HepG2 (cell line): ENCODE data around the gene MBLAC2. TPM values are rescaled to one million over a fixed set of nuclear protein-coding genes. Genes with fewer than 3 reads are reported as not detected.
A peak's percentile ranks its signal among the peaks of the same experiment; 100 is the strongest.

ENCODE experiments used
- ARID3A ChIP-seq: IDR thresholded peaks from 2 replicates; pipeline ENCODE4 v1.6.1; 2012; ENCODE audit warnings: low read depth, low read length, improper control_type of control experiment
- ARID5B ChIP-seq: IDR thresholded peaks from 2 replicates; pipeline ENCODE4 v1.4.0; 2020; ENCODE audit warnings: mild to moderate bottlenecking, missing genetic modification reagents
- DNMT1 ChIP-seq: sonication (generic); formaldehyde crosslinking; IDR thresholded peaks from 2 replicates; pipeline ENCODE4 v1.5.1; 2020; ENCODE audit warnings: mild to moderate bottlenecking, missing genetic modification reagents
- FLYWCH1 ChIP-seq: sonication (generic); formaldehyde crosslinking; IDR thresholded peaks from 2 replicates; pipeline ENCODE4 v1.8.1; 2023; ENCODE audit warnings: mild to moderate bottlenecking, missing genetic modification reagents
- HOXA9 ChIP-seq: sonication (generic); formaldehyde crosslinking; IDR thresholded peaks from 2 replicates; pipeline ENCODE4 v1.8.1; 2022; ENCODE audit warnings: missing genetic modification reagents, mild to moderate bottlenecking, moderate library complexity, borderline replicate concordance
- MED1 ChIP-seq: sonication (generic); formaldehyde crosslinking; IDR thresholded peaks from 2 replicates; pipeline ENCODE4 v1.4.0; 2020; ENCODE audit warnings: missing genetic modification reagents
- MED8 ChIP-seq: sonication (generic); formaldehyde crosslinking; IDR thresholded peaks from 2 replicates; pipeline ENCODE4 v1.8.1; 2023; ENCODE audit warnings: mild to moderate bottlenecking, missing genetic modification reagents; ENCODE audit not compliant: insufficient replicate concordance
- MXD3 ChIP-seq: IDR thresholded peaks from 2 replicates; pipeline ENCODE4 v1.6.1; 2016; ENCODE audit warnings: mild to moderate bottlenecking, missing biosample characterization, missing genetic modification reagents
- NPAS2 ChIP-seq: sonication (generic); formaldehyde crosslinking; IDR thresholded peaks from 2 replicates; pipeline ENCODE4 v1.8.0; 2022; ENCODE audit warnings: mild to moderate bottlenecking, missing genetic modification reagents, borderline replicate concordance
- PHF5A ChIP-seq: IDR thresholded peaks from one replicate; pipeline ENCODE4 v1.6.1; 2018; ENCODE audit warnings: low read depth, missing genetic modification reagents; ENCODE audit not compliant: unreplicated experiment
- RXRB ChIP-seq: IDR thresholded peaks from 2 replicates; pipeline ENCODE4 v1.6.1; 2016; ENCODE audit warnings: borderline replicate concordance, missing genetic modification reagents, missing compliant biosample characterization
- SIN3A ChIP-seq: IDR thresholded peaks from 2 replicates; pipeline ENCODE4 v1.6.1; 2011; ENCODE audit warnings: low read depth, mild to moderate bottlenecking, control low read depth, low read length, borderline replicate concordance
- SRY ChIP-seq: sonication (generic); formaldehyde crosslinking; IDR thresholded peaks from 2 replicates; pipeline ENCODE4 v1.8.0; 2022; ENCODE audit warnings: mild to moderate bottlenecking, missing genetic modification reagents
- STAG1 ChIP-seq: sonication (generic); formaldehyde crosslinking; IDR thresholded peaks from 2 replicates; pipeline ENCODE4 v1.4.0; 2020; ENCODE audit warnings: missing genetic modification reagents
- YY1 ChIP-seq: IDR thresholded peaks from 2 replicates; pipeline ENCODE4 v1.6.1; 2011; ENCODE audit warnings: low read length, low read depth, moderate library complexity, mild to moderate bottlenecking; ENCODE audit not compliant: insufficient read depth, insufficient replicate concordance
- ZNF121 ChIP-seq: sonication (generic); formaldehyde crosslinking; IDR thresholded peaks from 2 replicates; pipeline ENCODE4 v1.5.0; 2020; ENCODE audit warnings: mild to moderate bottlenecking, missing genetic modification reagents
- ZNF232 ChIP-seq: sonication (generic); formaldehyde crosslinking; IDR thresholded peaks from 2 replicates; pipeline ENCODE4 v1.4.0; 2020; ENCODE audit warnings: missing genetic modification reagents, borderline replicate concordance
- ZNF331 ChIP-seq: sonication (generic); formaldehyde crosslinking; IDR thresholded peaks from 2 replicates; pipeline ENCODE4 v1.4.0; 2020; ENCODE audit warnings: missing genetic modification reagents
- ZNF333 ChIP-seq: sonication (generic); formaldehyde crosslinking; IDR thresholded peaks from 2 replicates; pipeline ENCODE4 v1.4.0; 2020; ENCODE audit warnings: mild to moderate bottlenecking, missing genetic modification reagents, borderline replicate concordance
- ZNF33A ChIP-seq: sonication (generic); formaldehyde crosslinking; IDR thresholded peaks from 2 replicates; pipeline ENCODE4 v1.5.1; 2020; ENCODE audit warnings: missing genetic modification reagents, mild to moderate bottlenecking, moderate library complexity, borderline replicate concordance
- ZNF34 ChIP-seq: sonication (generic); formaldehyde crosslinking; IDR thresholded peaks from 2 replicates; pipeline ENCODE4 v1.4.0; 2020; ENCODE audit warnings: mild to moderate bottlenecking, missing genetic modification reagents, borderline replicate concordance
- ZNF484 ChIP-seq: sonication (generic); formaldehyde crosslinking; IDR thresholded peaks from 2 replicates; pipeline ENCODE4 v1.5.1; 2020; ENCODE audit warnings: mild to moderate bottlenecking, low read depth, missing genetic modification reagents, borderline replicate concordance
- ZNF572 ChIP-seq: sonication (generic); formaldehyde crosslinking; IDR thresholded peaks from 2 replicates; pipeline ENCODE4 v1.5.1; 2020; ENCODE audit warnings: mild to moderate bottlenecking, missing genetic modification reagents
- ZNF772 ChIP-seq: sonication (generic); formaldehyde crosslinking; IDR thresholded peaks from 2 replicates; pipeline ENCODE4 v1.5.0; 2020; ENCODE audit warnings: mild to moderate bottlenecking, missing genetic modification reagents
- polyA plus RNA-seq, 8 experiments: library from polyadenylated mRNA; depleted of rRNA in 3 of 8; stranded (reverse) in 7 of 8; unstranded in 1 of 8; fragments of >200 nt; fragmentation: Illumina TruSeq in 4 of 8; extraction: Trizol in 4 of 8; gene quantifications; 2 replicates each; pipeline versions ENCODE4 v1.2.1 to v1.2.3, GENCODE V29; 2011 to 2016; ENCODE audit warnings: low read depth in 4 of 8, missing spikeins in 1 of 8, mixed read lengths in 1 of 8; ENCODE audit not compliant: insufficient read depth in 1 of 8
- total RNA-seq, 5 experiments: library from RNA; depleted of rRNA; stranded (reverse); fragments of >200 nt; fragmentation: Illumina TruSeq; extraction: Trizol; gene quantifications; 2 replicates each; pipeline ENCODE4 v1.2.3, GENCODE V29; 2016; ENCODE audit warnings: low read depth in 1 of 5

MBLAC2 gene
- total and polyA plus RNA-seq, 2 of the 13 experiments (the other 11 are each of a cell fraction or from before 2014, with no cell fraction given) = 2.9 to 4.1 TPM

- TF ChIP-seq ARID5B = no peak
- no peak; the same call in 1 of the 2 replicates for TF ChIP-seq HOXA9 (CRISPR knock-in tag)
- peak; percentile 36 for TF ChIP-seq MED1 (CRISPR knock-in tag)
- no peak for TF ChIP-seq ZNF331 (CRISPR knock-in tag)
- TF ChIP-seq STAG1 (CRISPR knock-in tag) = no peak
- 0 out of 2 replicates have a peak, but pooled peaks have one; percentile 51 for TF ChIP-seq FLYWCH1 (CRISPR knock-in tag)
- TF ChIP-seq ZNF33A (CRISPR knock-in tag) = no peak
- no peak for TF ChIP-seq ZNF34 (CRISPR knock-in tag)
- TF ChIP-seq ZNF121 (CRISPR knock-in tag) = no peak
- 0 out of 2 replicates have a peak, but pooled peaks have one; percentile 13 for TF ChIP-seq SIN3A
- no peak for TF ChIP-seq MED8 (CRISPR knock-in tag)
- TF ChIP-seq MXD3 = 0 out of 2 replicates have a peak, but pooled peaks have one; percentile 46
- peak; percentile 69 for TF ChIP-seq ZNF232 (CRISPR knock-in tag)
- peak; percentile 46; the same call in 1 of the 2 replicates for TF ChIP-seq SRY
- no peak for TF ChIP-seq RXRB (CRISPR knock-in tag)
- TF ChIP-seq ZNF572 (CRISPR knock-in tag) = peak; percentile 78; the same call in 1 of the 2 replicates
- TF ChIP-seq YY1 = no peak
- no peak for TF ChIP-seq PHF5A
- no peak for TF ChIP-seq NPAS2 (CRISPR knock-in tag)
- 0 out of 2 replicates have a peak, but pooled peaks have one; percentile 16 for TF ChIP-seq ZNF484 (CRISPR knock-in tag)
- no peak; the same call in 1 of the 2 replicates for TF ChIP-seq DNMT1 (CRISPR knock-in tag)
- TF ChIP-seq ZNF772 (CRISPR knock-in tag) = 0 out of 2 replicates have a peak, but pooled peaks have one; percentile 29
- no peak for TF ChIP-seq ARID3A
- TF ChIP-seq ZNF333 (CRISPR knock-in tag) = no peak
These were observed 956 bp downstream of the MBLAC2 start (continued) for GRCh38 chr5:90473396-90474234.
